Heart right ventricle (tissue), 16 donors: Measurements from ENCODE around the gene ERG28. TPM values are rescaled to one million over a fixed set of nuclear protein-coding genes. Genes with fewer than 3 reads are reported as not detected.

Experiments used
- ATAC-seq, 8 donors: fragments of 200-7000 bp; cut with Tn5 transposase; one replicate each; pipeline ENCODE4 v1.9.1; 2020; ENCODE audit warnings: mild to moderate bottlenecking in 8 of 8, moderate library complexity in 8 of 8, moderate number of reproducible peaks in 1 of 8
- DNase-seq, 2 donors: peaks; one replicate each; pipeline ENCODE4 v3.0.0-alpha.2; 2020
- H3K27ac ChIP-seq, 10 donors: fragments of 200-600 bp; sonication (generic) in 2 of 10; one replicate each; pipeline versions ENCODE4 v1.5.0 to v1.8.0; 2020 to 2022; ENCODE audit warnings: mild to moderate bottlenecking in 3 of 10
- H3K27me3 ChIP-seq, 7 donors: fragments of 200-600 bp; one replicate each; pipeline ENCODE4 v1.8.0; 2021 to 2022; ENCODE audit warnings: mild to moderate bottlenecking in 2 of 7
- H3K36me3 ChIP-seq, 9 donors: fragments of 200-600 bp; sonication (generic) in 1 of 9; one replicate each; pipeline versions ENCODE4 v1.5.0 to v1.8.0; 2020 to 2022; ENCODE audit warnings: mild to moderate bottlenecking in 2 of 9
- H3K4me1 ChIP-seq, 9 donors: fragments of 200-600 bp; sonication (generic) in 1 of 9; one replicate each; pipeline versions ENCODE4 v1.5.0 to v1.8.0; 2020 to 2022; ENCODE audit warnings: mild to moderate bottlenecking in 4 of 9
- H3K4me3 ChIP-seq, 10 donors: fragments of 200-600 bp; sonication (generic) in 2 of 10; one replicate each; pipeline versions ENCODE4 v1.5.0 to v1.8.0; 2020 to 2022; ENCODE audit warnings: mild to moderate bottlenecking in 7 of 10, moderate library complexity in 2 of 10
- H3K9me3 ChIP-seq, 11 donors: fragments of 200-600 bp in 10 of 11; sonication (generic) in 2 of 11; one replicate each; pipeline versions ENCODE4 v1.5.0 to v1.8.0; 2013 to 2022; ENCODE audit warnings: mild to moderate bottlenecking in 2 of 11, control low read depth in 1 of 11, moderate library complexity in 1 of 11
- CTCF ChIP-seq, 9 donors: fragments of 200-600 bp; sonication (generic) in 2 of 9; IDR thresholded peaks; one replicate each; pipeline versions ENCODE4 v1.5.0 to v1.8.0; 2021 to 2022; ENCODE audit warnings: antibody characterized with exemption in 9 of 9, mild to moderate bottlenecking in 5 of 9, moderate library complexity in 1 of 9
- WGBS, 2 donors: extraction: QIAGEN DNeasy Blood & Tissue Kit; methylation state at CpG; one replicate each; pipeline ENCODE4 v1.1.7; 2013; ENCODE audit warnings: inconsistent platforms in 1 of 2; 5-methylcytosine and 5-hydroxymethylcytosine counted together
- intact Hi-C, 10 donors: fragments of 100-400 bp; cut with DNase I; formaldehyde crosslinking; loops; one replicate each; pipeline versions ENCODE4 v1.11.1 to v1.14.2; 2022
- polyA plus RNA-seq, 2 donors: library from polyadenylated mRNA; stranded (reverse); fragments of 200-250 nt; gene quantifications; one replicate each; pipeline ENCODE4 v1.2.3, GENCODE V29; 2013
- total RNA-seq, 10 donors: library from RNA; stranded (reverse); fragmentation: NEBNext Ultra II Directional in 3 of 10; extraction: Animal tissue kit (Norgen Biotek cat#: 25700) in 3 of 10; gene quantifications; one replicate each; pipeline versions ENCODE4 v1.2.1 to v1.2.4, GENCODE V29; 2021 to 2023
- donor health status: Arrhythmogenic right ventricular cardiomyopathy.
- donor health status: ischemic (EF 13 %, LVEDD 7.1; RV severe dilation, severe dysfunction).
- donor health status: healthy with polysubstance abuse.
- donor health status: DM: no; HTN: yes; CAD: no.
- donor health status: DM: no; HTN: no; CAD: no.
- donor health status: ischemic (EF 25% LVEDD 6.9; RV normal size, moderate dysfunction).
- donor health status: ischemic (EF 25% LVEDD 5.7; RV mildly dilated, moderate dysfunction).
- donor health status: healthy.
- donor health status: DM: yes; HTN: yes; CAD: no.
- donor health status: Ischemic cardiomyopathy.
- donor health status: ischemic (EF 35%, LVEDD 5.7; RV mildly dilated, moderate dysfunction).
- donor health status: nonischemic (EF 11% LVEDD 7.7; RV severe dilation, severe dysfunction).
- donor health status: DM: yes; HTN: yes; CAD: no.
- donor health status: PGD.
- donor health status: ischemic (EF 29% LVEDD 5.4; RV normal size, mild dysfunction).
- donor health status: nonischemic (EF 23%, LVEDD 6.1; RV moderate dilation, normal function).

The ERG28 gene
- total and polyA plus RNA-seq, 12 donors: 6.3 to 14.6 (median 6.9) TPM

- Histone ChIP-seq H3K4me1 (peaks cover 0 to 17% (median 0%) of the 10 kb centered on the region in 9 donors), H3K36me3 (no peaks in the 10 kb centered on the region), H3K9me3 (no peaks in the 10 kb centered on the region), H3K27me3 (no peaks in the 10 kb centered on the region), H3K4me3 (no peak overlapping the region), H3K27ac (no peak overlapping the region)
- intact Hi-C loops: no loop called here
- WGBS, 2 donors: 80 to 89% methylated on average over 4 of the region's 4 CpGs
- ATAC-seq (no peak), DNase-seq (no peak)
- no peak for TF ChIP-seq CTCF (IDR thresholded peaks at IDR 0.05)
Measured at GRCh38 chr14:75627406-75627805, 33.3 kb downstream of the ERG28 start.

- intact Hi-C loops: no loop called here
- Histone ChIP-seq H3K9me3 (no peaks in the 10 kb centered on the region), H3K36me3 (no peaks in the 10 kb centered on the region), H3K4me1 (peaks cover 0 to 17% (median 0%) of the 10 kb centered on the region in 9 donors), H3K4me3 (no peak overlapping the region), H3K27me3 (no peaks in the 10 kb centered on the region), H3K27ac (no peak overlapping the region)
- no peak for TF ChIP-seq CTCF (IDR thresholded peaks at IDR 0.05)
- 71 to 77% methylated on average over 3 of the region's 3 CpGs for WGBS, 2 donors
- DNase-seq (no peak), ATAC-seq (peak in 1 of 8 donors; percentile 77)
Measured at GRCh38 chr14:75626863-75627262, 33.8 kb downstream of the ERG28 start.

- no peak for TF ChIP-seq CTCF (IDR thresholded peaks at IDR 0.05)
- no peak for ATAC-seq
- no peaks in the 10 kb centered on the region for H3K27me3 ChIP-seq
- H3K36me3 ChIP-seq: no peaks in the 10 kb centered on the region
- intact Hi-C loops: no loop called here
- H3K27ac ChIP-seq: no peak overlapping the region
- no peak for DNase-seq
- H3K4me3 ChIP-seq: no peak overlapping the region
- 94 to 95% methylated on average over 3 of the region's 3 CpGs for WGBS, 2 donors
- peaks cover 0 to 19% (median 0%) of the 10 kb centered on the region in 9 donors for H3K4me1 ChIP-seq
- no peaks in the 10 kb centered on the region for H3K9me3 ChIP-seq
Measured at GRCh38 chr14:75626396-75626795, 34.3 kb downstream of the ERG28 start.

GRCh38 chr14:75625034-75625433 is 35.6 kb downstream of the ERG28 start:
- 96 to 98% methylated on average over 3 of the region's 3 CpGs for WGBS, 2 donors
- Histone ChIP-seq H3K4me3 (no peak overlapping the region), H3K9me3 (no peaks in the 10 kb centered on the region), H3K36me3 (no peaks in the 10 kb centered on the region), H3K27me3 (no peaks in the 10 kb centered on the region), H3K4me1 (peaks cover 0 to 32% (median 10%) of the 10 kb centered on the region in 9 donors), H3K27ac (no peak overlapping the region)
- DNase-seq (no peak), ATAC-seq (no peak)
- TF ChIP-seq CTCF (IDR thresholded peaks at IDR 0.05): no peak
- intact Hi-C loops: no loop called here
